VCaP (cell line): ENCODE measurements around the gene RSU1.

Source experiments
- H3K27ac ChIP-seq: fragments of 450-650 bp; 2 replicates; pipeline ENCODE4 v1.5.1; 2017
- CTCF ChIP-seq: fragments of 450-650 bp; conservative IDR thresholded peaks from 2 replicates; pipeline ENCODE4 v1.5.1; 2017; ENCODE audit warnings: mild to moderate bottlenecking, moderate library complexity

Gene RSU1

GRCh38 chr10:16699435-16700057, 117.7 kb downstream of the RSU1 start:
- no peak overlapping the region for H3K27ac ChIP-seq
- TF ChIP-seq CTCF: no peak

GRCh38 chr10:16698461-16698860, 118.8 kb downstream of the RSU1 start:
- H3K27ac ChIP-seq: no peak overlapping the region
- TF ChIP-seq CTCF: no peak

GRCh38 chr10:16690417-16690816, 126.8 kb downstream of the RSU1 start:
- no peak for TF ChIP-seq CTCF
- H3K27ac ChIP-seq: no peak overlapping the region

- no peak for TF ChIP-seq CTCF
- no peak overlapping the region for H3K27ac ChIP-seq
Observed at GRCh38 chr10:16689696-16690095, 127.5 kb downstream of the RSU1 start.

GRCh38 chr10:16689227-16689626, 128.0 kb downstream of the RSU1 start:
- H3K27ac ChIP-seq: no peak overlapping the region
- no peak for TF ChIP-seq CTCF

GRCh38 chr10:16686054-16686902, 130.9 kb downstream of the RSU1 start:
- TF ChIP-seq CTCF: no peak

GRCh38 chr10:16685551-16685950, 131.7 kb downstream of the RSU1 start:
- TF ChIP-seq CTCF: no peak
- no peak overlapping the region for H3K27ac ChIP-seq

More at GRCh38 chr10:16686054-16686902, 130.9 kb downstream of the RSU1 start:
- no peak overlapping the region for H3K27ac ChIP-seq
